Hepatic stellate cell (primary cell): ENCODE data around the gene TTC39B.

Source experiments
- DNase-seq: peaks from one replicate; pipeline ENCODE4 v3.0.0; 2011; ENCODE audit warnings: low spot score

TTC39B gene

GRCh38 chr9:15131094-15131493 lies 175.9 kb downstream of the TTC39B start:
- DNase-seq, result no peak

GRCh38 chr9:15127831-15128230 lies 179.2 kb downstream of the TTC39B start:
- DNase-seq, result no peak

- no peak for DNase-seq
Measured at GRCh38 chr9:15121630-15122029, 185.4 kb downstream of the TTC39B start.

- DNase-seq, result no peak
Measured at GRCh38 chr9:15116130-15116580, 190.9 kb downstream of the TTC39B start.

- DNase-seq, result no peak
Measured at GRCh38 chr9:15115702-15116101, 191.3 kb downstream of the TTC39B start.

GRCh38 chr9:15115041-15115440 lies 192.0 kb downstream of the TTC39B start:
- DNase-seq, result no peak
